NCI-H460 (cell line): ENCODE data around the gene JOSD2. TPM values are rescaled to one million over a fixed set of nuclear protein-coding genes. Genes with fewer than 3 reads are reported as not detected.

Experiments used
- DNase-seq: peaks from one replicate; pipeline ENCODE4 v3.0.0-alpha.2; 2016; ENCODE audit warnings: low read depth; ENCODE audit errors: extremely low read depth
- total RNA-seq: library from RNA; depleted of rRNA; stranded (reverse); fragments of >200 nt; shearing (Covaris generic); gene quantifications from 2 replicates; pipeline ENCODE4 v1.2.3, GENCODE V29; 2014; rRNA removed

JOSD2 gene
- total RNA-seq, 1 experiment from 2014 or later, result 10.0 TPM

GRCh38 chr19:50457300-50457699 lies 53.7 kb downstream of the JOSD2 start:
- no peak for DNase-seq

Other genes with a start within 250 kb of the JOSD2 start
- 0.27 and 0.87 TPM in 2 replicates for gene KCNC3, start 181.8 kb downstream of the JOSD2 start, total RNA-seq
- 0.49 TPM in 1 of 2 replicates, not detected in the other for gene NAPSA, start 145.6 kb downstream of the JOSD2 start, total RNA-seq
- gene NR1H2, start 134.7 kb downstream of the JOSD2 start, total RNA-seq, result 52.0 and 55.8 TPM in 2 replicates
- gene POLD1, start 126.8 kb downstream of the JOSD2 start, total RNA-seq, result 18.7 and 20.9 TPM in 2 replicates
- not detected in 2 replicates for gene SPIB, start 92.3 kb downstream of the JOSD2 start, total RNA-seq
- gene MYBPC2, start 78.3 kb downstream of the JOSD2 start, total RNA-seq, result not detected in 2 replicates
- 36.8 and 42.6 TPM in 2 replicates for gene EMC10, start 34.7 kb downstream of the JOSD2 start, total RNA-seq
- 0.26 and 0.92 TPM in 2 replicates for gene GARIN5A, start 34.3 kb downstream of the JOSD2 start, total RNA-seq
- gene ASPDH, start 2.7 kb upstream of the JOSD2 start, total RNA-seq, result not detected in 2 replicates
- 0.09 and 0.25 TPM in 2 replicates for gene LRRC4B, start 57.2 kb upstream of the JOSD2 start, total RNA-seq
- gene SYT3, start 128.7 kb upstream of the JOSD2 start, total RNA-seq, result 0.20 and 0.49 TPM in 2 replicates
- 4.6 and 8.0 TPM in 2 replicates for gene C19orf81, start 138.3 kb upstream of the JOSD2 start, total RNA-seq
- 0.12 and 0.15 TPM in 2 replicates for gene SHANK1, start 208.6 kb upstream of the JOSD2 start, total RNA-seq
- gene CLEC11A, start 212.2 kb upstream of the JOSD2 start, total RNA-seq, result 4.6 and 5.4 TPM in 2 replicates